A673 (cell line): ENCODE data around the gene ANKRD52. TPM values are rescaled to one million over a fixed set of nuclear protein-coding genes. Genes with fewer than 3 reads are reported as not detected.

Experiments used
- BruUV-seq: library from RNA; stranded (reverse); fragments of 400-500 nt; replicated peaks from 2 replicates; lab custom pipeline; 2021; lab: Mats Ljungman, UMichigan
- CTCF ChIA-PET: fragments of 300-600 bp; sonication (Branson Sonifier 250); formaldehyde crosslinking; loops from one replicate; lab custom pipeline; 2022; ENCODE audit warnings: antibody characterized with exemption; lab: Charles Lee
- POLR2A ChIA-PET: fragments of 300-600 bp; sonication (Branson Sonifier 250); formaldehyde crosslinking; loops from one replicate; lab custom pipeline; 2022; ENCODE audit warnings: antibody characterized with exemption; ENCODE audit not compliant: low non-redundant PET; lab: Charles Lee
- DNase-seq: peaks from one replicate; pipeline ENCODE4 v3.0.0-alpha.2; 2015; ENCODE audit warnings: low spot score
- H3K27ac ChIP-seq: fragments of 200-600 bp; sonication (generic); 2 replicates; pipeline ENCODE4 v1.5.1; 2016; ENCODE audit warnings: mixed run types, low read depth, mild to moderate bottlenecking, mixed read lengths, antibody characterized with exemption, low read length; ENCODE audit not compliant: poor library complexity, severe bottlenecking
- H3K27me3 ChIP-seq: fragments of 200-600 bp; sonication (generic); replicated peaks from 2 replicates; pipeline ENCODE4 v1.6.1; 2017; ENCODE audit warnings: mixed run types, low read depth, mild to moderate bottlenecking, mixed read lengths, antibody characterized with exemption, low read length; ENCODE audit not compliant: insufficient read depth, poor library complexity
- H3K36me3 ChIP-seq: fragments of 200-600 bp; sonication (generic); 2 replicates; pipeline ENCODE4 v1.6.1; 2016; ENCODE audit warnings: mixed run types, mild to moderate bottlenecking, mixed read lengths, antibody characterized with exemption, low read length; ENCODE audit not compliant: insufficient read depth, poor library complexity, severe bottlenecking
- H3K4me1 ChIP-seq: fragments of 200-600 bp; sonication (generic); 2 replicates; pipeline ENCODE4 v1.6.1; 2017; ENCODE audit warnings: mixed run types, mild to moderate bottlenecking, mixed read lengths, antibody characterized with exemption, low read length; ENCODE audit not compliant: insufficient read depth, poor library complexity, severe bottlenecking
- H3K4me3 ChIP-seq: fragments of 200-600 bp; sonication (generic); 2 replicates; pipeline ENCODE4 v1.5.1; 2016; ENCODE audit warnings: low read depth, mixed run types, mild to moderate bottlenecking, mixed read lengths, low read length; ENCODE audit not compliant: poor library complexity, severe bottlenecking
- H3K9me3 ChIP-seq: fragments of 200-600 bp; sonication (generic); 2 replicates; pipeline ENCODE4 v1.6.1; 2016; ENCODE audit warnings: mixed run types, low read depth, mild to moderate bottlenecking, mixed read lengths, antibody characterized with exemption, low read length; ENCODE audit not compliant: poor library complexity, severe bottlenecking
- CTCF ChIP-seq: fragments of 300-800, 200-600 bp; sonication (generic); conservative IDR thresholded peaks from 2 replicates; pipeline ENCODE4 v1.5.1; 2017; ENCODE audit warnings: low read depth, mild to moderate bottlenecking, antibody characterized with exemption, low read length, moderate library complexity, mixed read lengths
- EZH2 ChIP-seq: fragments of 200-600 bp; sonication (generic); IDR thresholded peaks from 2 replicates; pipeline ENCODE4 v1.6.1; 2017; ENCODE audit warnings: borderline replicate concordance, low read depth, mild to moderate bottlenecking, mixed read lengths, antibody characterized with exemption, low read length; ENCODE audit not compliant: poor library complexity, severe bottlenecking
- intact Hi-C: fragments of 100-400 bp; cut with micrococcal nuclease; formaldehyde crosslinking; loops from one replicate; pipeline ENCODE4 v1.10.0; 2022; ENCODE audit not compliant: unreplicated experiment
- total RNA-seq: library from RNA; stranded (reverse); gene quantifications from 2 replicates; pipeline ENCODE4 v1.2.3, GENCODE V29; 2021

The ANKRD52 gene
- total RNA-seq, 1 experiment from 2014 or later: 74.7 TPM

DNA sequence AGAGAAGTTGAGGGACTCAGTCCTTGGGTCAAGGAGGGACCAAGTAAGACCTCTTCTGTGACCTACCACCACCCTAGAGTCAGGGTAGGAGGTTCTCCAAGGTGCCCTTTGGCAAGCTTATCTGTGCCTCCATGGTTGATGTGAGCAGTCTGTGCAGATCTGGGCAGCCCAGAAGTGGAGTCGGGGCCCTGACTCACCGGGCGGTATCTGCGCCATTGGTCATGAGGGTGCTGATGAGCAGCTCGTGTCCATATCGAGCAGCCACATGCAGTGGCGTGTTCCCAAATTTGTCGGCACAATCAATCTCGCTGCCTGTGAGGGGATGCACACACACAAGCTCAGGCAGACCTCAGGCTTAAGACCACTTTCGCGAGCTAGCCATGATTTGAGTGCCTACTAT is 5.1 kb downstream of the ANKRD52 start:
- H3K4me1 ChIP-seq: peaks cover 15% of the 10 kb centered on the region
- CTCF ChIA-PET: no interaction called here
- H3K4me3 ChIP-seq: no peak overlapping the region
- no peak for DNase-seq
- intact Hi-C loops: no loop called here
- no peaks in the 10 kb centered on the region for H3K27me3 ChIP-seq
- H3K36me3 ChIP-seq: peaks cover 77% of the 10 kb centered on the region
- H3K9me3 ChIP-seq: no peaks in the 10 kb centered on the region
- TF ChIP-seq EZH2 (no peak), CTCF (no peak)
- BruUV-seq: no TSS peak
- POLR2A ChIA-PET: no interaction called here
- H3K27ac ChIP-seq: no peak overlapping the region

- Histone ChIP-seq H3K27ac (no peak overlapping the region), H3K9me3 (no peaks in the 10 kb centered on the region), H3K4me3 (no peak overlapping the region), H3K27me3 (no peaks in the 10 kb centered on the region), H3K36me3 (peaks cover 81% of the 10 kb centered on the region), H3K4me1 (peaks cover 15% of the 10 kb centered on the region)
- ChIA-PET CTCF (no interaction called here), POLR2A (interaction anchor here (0.6 kb wide), 1 partner anchor 90 kb away, joined by 4 read pairs; no protein-coding TSS in a partner anchor)
- no peak for DNase-seq
- TF ChIP-seq EZH2: no peak
- no peak for TF ChIP-seq CTCF
- BruUV-seq: no TSS peak
- intact Hi-C loops: no loop called here
Measured at GRCh38 chr12:56252649-56253048, 5.5 kb downstream of the ANKRD52 start.

- Histone ChIP-seq H3K27ac (no peak overlapping the region), H3K36me3 (peaks cover 79% of the 10 kb centered on the region), H3K4me1 (no peaks in the 10 kb centered on the region), H3K27me3 (no peaks in the 10 kb centered on the region), H3K4me3 (no peak overlapping the region), H3K9me3 (no peaks in the 10 kb centered on the region)
- CTCF ChIA-PET: no interaction called here
- no TSS peak for BruUV-seq
- POLR2A ChIA-PET: no interaction called here
- TF ChIP-seq CTCF (no peak), EZH2 (no peak)
- intact Hi-C loops: no loop called here
- DNase-seq: no peak
Measured at GRCh38 chr12:56248711-56249110, 9.5 kb downstream of the ANKRD52 start.
